Panc1 (cell line): ENCODE results near the gene ZDHHC18.

ENCODE experiments used
- POLR2AphosphoS5 ChIP-seq: IDR thresholded peaks from 2 replicates; pipeline ENCODE4 v1.6.1; 2012; ENCODE audit warnings: mild to moderate bottlenecking, low read depth, low read length, moderate library complexity
- SIN3A ChIP-seq: IDR thresholded peaks from 2 replicates; pipeline ENCODE4 v1.6.1; 2012; ENCODE audit warnings: low read depth, mild to moderate bottlenecking, low read length, moderate library complexity, borderline replicate concordance; ENCODE audit not compliant: insufficient read depth
- TCF7L2 ChIP-seq: IDR thresholded peaks from 2 replicates; pipeline ENCODE4 v1.6.1; 2011; ENCODE audit warnings: mild to moderate bottlenecking, low read depth, low read length, inconsistent platforms
- TF ChIP-seq, protein P1 (sequence below): fragments of 450-650 bp; IDR thresholded peaks from 2 replicates; pipeline ENCODE4 v1.5.1; 2017; ENCODE audit warnings: mild to moderate bottlenecking

DNA sequence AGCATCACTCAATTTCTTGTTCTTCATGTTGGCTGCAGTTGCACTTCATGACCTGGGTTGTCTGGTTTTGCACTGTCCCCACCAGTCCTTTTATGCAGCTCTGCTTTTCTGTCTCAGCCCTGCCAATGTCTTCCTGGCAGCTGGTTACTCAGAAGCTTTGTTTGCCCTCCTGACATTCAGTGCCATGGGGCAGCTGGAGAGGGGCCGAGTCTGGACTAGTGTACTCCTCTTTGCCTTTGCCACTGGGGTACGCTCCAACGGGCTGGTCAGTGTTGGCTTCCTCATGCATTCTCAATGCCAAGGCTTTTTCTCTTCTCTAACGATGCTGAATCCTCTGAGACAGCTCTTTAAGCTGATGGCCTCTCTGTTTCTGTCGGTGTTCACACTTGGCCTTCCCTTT lies 32.1 kb upstream of the ZDHHC18 start:
- TF ChIP-seq, protein P1, sequence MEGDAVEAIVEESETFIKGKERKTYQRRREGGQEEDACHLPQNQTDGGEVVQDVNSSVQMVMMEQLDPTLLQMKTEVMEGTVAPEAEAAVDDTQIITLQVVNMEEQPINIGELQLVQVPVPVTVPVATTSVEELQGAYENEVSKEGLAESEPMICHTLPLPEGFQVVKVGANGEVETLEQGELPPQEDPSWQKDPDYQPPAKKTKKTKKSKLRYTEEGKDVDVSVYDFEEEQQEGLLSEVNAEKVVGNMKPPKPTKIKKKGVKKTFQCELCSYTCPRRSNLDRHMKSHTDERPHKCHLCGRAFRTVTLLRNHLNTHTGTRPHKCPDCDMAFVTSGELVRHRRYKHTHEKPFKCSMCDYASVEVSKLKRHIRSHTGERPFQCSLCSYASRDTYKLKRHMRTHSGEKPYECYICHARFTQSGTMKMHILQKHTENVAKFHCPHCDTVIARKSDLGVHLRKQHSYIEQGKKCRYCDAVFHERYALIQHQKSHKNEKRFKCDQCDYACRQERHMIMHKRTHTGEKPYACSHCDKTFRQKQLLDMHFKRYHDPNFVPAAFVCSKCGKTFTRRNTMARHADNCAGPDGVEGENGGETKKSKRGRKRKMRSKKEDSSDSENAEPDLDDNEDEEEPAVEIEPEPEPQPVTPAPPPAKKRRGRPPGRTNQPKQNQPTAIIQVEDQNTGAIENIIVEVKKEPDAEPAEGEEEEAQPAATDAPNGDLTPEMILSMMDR: no peak
- no peak for TF ChIP-seq SIN3A
- no peak for TF ChIP-seq TCF7L2
- no peak for TF ChIP-seq POLR2AphosphoS5
